GM18868 (cell line): ENCODE measurements around the gene RTL5.

ENCODE experiments used
- ATAC-seq: cut with Tn5 transposase; IDR thresholded peaks from one replicate; pipeline ENCODE4 v1.9.1; 2021; ENCODE audit warnings: mild to moderate bottlenecking, moderate library complexity; ENCODE audit not compliant: unreplicated experiment

RTL5 gene

DNA sequence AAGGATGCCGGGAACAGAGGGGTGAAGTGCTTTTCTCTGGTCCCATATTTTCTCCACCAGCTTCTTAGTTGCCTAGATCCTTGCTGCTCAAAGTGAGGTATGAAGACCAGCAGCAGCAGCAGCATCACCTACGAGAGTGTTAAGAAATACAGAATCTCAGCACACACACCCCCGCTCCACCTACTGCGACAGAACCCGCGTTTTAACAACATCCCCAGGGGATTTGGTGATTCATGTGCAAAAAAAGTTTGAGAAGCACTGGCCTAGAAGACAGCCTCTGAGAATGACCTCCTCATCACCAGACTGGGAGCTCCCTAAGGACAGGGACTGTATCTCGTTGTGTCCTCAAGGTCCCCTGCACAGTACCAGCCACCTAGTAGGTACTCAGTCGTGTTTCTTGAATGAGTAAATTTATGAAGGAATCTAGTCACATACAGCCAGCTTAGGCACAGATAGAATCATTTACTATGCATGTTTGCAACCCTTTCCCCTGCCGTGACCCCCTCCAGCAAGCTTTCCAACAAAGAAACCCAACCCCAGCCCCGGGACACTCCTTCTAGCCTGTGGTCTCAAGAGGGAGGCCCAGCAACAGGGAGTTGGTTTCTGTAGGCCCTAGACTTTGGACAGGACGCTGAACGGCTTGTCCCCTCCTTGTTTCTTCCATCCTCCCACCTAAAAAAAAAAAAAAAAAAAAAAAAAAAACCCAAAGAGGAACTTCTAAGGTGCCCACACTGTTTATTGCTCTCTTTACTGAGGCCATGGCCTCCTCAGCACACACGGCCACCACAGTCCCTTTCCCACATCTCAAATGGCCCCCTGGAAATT, 21.5 kb downstream of the RTL5 start:
- no peak for ATAC-seq

DNA sequence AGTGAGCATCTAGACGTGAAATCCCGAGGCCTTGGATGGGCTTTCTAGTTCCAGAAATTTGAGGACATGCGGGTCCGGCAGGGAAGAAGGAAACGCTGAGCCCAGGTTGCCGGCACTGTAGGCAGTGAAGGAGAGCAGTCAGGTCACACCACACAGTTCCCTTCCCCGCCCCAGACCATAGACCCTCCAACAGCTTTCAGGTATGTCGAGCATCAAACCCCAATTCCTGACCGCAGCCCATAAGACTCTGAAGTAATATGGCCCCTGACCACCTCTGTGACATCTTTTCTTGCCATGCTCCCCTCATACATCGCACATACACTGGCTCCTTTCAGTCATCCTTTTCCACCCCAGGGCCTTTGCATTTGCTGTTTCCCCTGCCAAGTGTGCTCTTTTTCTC, 23.0 kb downstream of the RTL5 start:
- no peak for ATAC-seq

DNA sequence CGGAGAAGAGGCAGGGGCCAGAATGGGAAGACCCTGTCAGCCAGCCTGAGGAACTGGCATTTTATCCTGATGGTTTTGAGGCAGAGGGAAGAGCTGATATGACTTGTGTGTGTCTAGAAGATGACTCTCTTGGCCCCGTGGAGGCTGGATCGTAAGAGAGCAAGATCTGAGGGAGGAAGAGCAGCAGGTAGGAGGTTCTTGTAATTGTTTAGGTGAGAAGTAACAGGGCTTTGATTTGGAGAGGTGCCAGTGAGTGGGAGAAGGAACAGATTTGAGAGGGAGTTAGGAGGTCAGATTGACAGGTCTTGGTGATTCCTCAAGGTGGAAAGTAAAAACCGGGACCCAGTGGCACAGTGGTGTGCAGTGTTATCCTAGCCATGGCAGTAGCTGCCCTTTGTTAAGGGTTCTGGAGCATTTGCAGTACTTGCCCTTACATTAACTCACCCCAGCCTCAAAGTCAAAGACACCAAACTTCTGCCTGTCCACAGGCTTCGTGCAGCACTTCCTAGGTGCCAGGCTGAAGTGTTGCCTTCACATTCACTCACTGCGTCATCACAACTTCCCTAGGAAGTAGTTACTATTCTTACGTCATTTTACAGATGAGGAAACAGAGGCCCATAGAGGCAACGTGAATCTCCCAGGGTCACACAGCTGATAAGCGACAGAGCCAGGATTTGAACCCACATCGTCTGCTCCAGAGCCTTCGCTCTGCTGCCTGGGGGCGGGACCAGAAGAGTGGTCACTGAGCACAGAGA, 23.7 kb downstream of the RTL5 start:
- ATAC-seq = no peak

DNA sequence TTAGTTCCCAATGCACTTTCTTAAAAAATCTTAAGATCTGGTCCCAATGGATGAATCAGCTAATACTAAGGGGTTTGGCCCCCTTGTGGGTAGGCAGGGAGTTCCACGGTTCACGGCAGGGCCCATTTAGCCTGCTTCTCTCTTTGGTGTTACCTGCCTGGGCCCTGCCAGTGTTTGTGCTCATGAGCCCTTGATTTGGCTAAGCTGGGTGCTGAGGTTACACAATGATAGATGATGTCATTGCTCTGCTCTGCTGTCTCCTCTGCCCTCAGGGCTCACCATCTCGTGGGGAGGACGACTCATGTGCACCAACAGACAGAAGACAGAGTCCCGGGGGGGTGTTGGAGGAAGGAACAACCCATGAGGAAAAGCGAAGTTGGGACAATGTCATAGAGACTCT, 24.4 kb downstream of the RTL5 start:
- no peak for ATAC-seq

DNA sequence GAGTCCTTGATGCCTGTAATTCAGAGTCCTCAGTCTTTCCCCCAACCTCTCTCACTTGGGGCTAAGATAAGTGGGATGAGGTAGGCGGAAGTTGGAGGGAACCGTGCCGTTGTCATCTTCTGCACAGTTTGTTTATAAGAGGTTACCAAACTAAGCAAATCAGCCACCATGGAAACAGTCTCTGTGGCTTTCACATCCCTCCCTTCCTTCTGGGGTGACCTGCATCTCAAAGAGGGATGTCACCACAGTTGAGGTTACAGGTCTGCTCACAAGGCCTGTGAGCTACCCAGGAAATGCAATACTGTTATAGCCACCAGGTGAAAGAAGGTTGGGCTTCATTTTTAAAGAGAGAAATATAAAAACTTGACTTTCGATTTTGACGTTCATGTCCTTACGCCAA, 26.3 kb downstream of the RTL5 start:
- ATAC-seq = peak; percentile 52

DNA sequence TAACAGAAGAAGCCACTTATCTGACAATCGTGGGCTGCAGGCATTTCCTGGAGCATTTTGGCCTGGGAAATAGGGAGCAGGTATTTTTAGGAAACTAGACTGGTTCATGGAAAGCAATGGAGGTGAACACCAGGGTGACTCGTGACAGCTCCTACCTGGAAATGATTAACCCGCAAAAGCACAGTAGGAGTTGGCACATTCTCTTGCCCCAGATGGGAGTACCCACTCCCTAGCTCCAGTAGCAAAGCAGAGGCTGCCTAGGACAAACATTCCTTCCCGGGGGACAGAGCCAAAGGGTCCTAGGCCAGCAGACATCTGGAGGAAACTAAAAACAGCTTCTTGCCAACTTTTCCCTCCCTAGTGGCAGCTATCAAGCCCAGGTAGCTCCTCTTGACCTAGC, 29.0 kb downstream of the RTL5 start:
- ATAC-seq = no peak

DNA sequence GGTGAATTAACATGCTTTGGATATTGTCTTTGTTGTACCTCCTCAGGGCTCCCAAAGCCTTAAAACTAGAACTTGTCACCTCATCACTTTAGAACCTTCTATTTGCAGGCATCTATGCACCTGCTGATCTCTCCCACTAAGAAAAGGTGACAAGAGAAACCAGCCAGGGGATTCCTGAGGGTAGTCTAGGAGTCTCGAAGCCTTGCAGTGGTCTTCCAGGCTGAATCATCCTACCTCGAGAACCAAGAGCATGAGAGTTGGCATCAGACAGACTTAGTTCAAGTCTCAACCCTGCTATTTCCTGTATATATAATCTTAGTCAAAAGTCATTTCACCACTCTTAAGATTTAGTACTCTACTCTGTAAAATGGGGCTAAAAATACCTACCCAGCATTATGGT, 29.6 kb downstream of the RTL5 start:
- no peak for ATAC-seq

DNA sequence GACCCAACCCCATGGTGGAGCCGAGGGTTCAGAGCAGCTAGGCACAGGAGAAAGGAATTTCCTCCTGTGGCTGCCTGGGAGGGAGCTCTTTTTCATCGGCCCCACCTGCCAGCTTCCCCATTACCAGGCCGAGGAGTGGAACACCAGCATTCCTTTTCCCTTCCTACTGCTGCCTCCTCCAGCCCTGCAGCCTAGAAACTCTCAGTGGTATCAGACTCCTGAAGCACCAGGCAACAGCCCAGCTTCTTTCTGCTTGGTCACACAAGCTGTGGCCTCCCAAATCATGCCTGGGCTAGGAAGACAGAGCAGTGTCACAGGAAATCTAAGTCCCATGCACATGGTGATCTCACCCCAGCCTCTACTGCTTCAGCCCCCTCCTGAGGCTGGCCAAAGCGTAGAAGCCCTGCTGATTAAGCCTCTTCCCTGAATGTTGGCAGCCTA, 30.1 kb downstream of the RTL5 start:
- no peak for ATAC-seq

DNA sequence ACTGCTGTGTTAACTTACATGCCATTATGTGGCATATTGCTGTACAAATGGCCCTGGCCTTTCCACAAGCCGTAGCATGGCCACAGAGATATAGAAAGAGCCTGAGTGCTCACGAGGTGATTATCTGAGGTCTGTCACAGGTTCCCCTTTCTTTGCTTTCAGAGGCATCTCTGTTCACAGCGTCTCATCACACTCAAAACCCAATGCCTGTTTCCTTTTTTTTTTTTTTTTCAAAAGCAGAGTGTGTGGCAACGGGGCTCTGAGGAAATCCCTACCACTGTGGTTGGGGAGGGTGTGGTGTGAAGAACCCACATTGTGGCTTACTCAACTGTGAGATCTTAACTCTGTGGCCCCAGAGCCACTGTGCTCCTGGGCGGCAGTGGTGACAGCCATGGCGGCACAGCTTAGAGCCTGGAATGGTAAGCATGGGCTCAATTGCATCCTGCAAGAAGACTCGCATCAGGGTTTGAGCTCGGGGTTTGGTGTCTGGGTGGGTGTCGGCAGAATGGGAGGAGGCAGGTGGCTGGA, 30.8 kb downstream of the RTL5 start:
- peak; percentile 78 for ATAC-seq

DNA sequence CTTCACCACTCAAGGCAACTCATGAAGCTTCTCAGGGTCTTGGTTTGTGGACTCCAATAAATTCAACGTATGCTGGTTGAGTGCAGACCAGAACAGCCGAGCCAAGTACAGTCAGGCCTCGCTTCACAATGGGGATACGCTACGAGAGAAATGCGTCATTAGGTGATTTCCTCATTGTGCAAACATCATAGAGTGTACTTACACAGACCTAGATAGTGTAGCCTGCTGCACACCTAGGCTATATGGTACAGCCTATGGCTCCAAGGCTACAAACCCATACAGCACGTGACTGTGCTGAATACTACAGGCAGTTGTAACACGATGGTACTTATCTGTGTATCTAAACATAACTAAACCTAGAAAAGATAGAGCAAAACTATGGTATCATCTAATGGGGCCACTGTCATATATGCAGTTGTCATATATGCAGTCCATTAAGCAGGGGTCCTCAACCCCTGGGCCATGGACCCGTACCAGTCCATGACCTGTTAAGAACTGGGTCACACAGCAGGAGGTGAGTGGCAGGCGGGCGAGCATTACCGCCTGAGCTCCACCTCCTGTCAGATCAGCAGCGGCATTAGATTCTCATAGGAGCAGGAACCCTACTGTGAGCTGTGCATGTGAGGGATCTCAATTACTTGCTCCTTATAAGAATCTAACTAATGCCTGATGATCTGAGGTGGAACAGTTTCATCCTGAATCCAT, 31.5 kb downstream of the RTL5 start:
- ATAC-seq = peak; percentile 50

DNA sequence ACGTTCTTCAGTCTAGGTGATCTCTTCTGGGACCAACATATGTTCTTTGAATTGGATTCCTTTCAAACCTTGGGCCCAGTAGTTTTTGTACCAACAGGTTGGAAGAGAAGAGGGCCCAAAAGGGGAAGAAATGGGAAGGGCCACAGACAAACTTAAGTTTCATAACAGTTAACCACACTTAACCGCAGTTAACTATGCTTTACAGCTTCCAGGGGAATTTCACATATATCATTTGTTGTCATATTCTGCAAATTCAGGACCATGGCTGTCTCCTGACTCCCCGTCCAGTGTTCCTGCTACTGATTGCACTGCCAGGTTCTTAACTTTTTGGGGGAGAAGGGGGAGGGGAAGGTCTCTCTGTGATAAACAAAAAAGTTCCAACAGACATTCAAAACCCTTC, 34.6 kb downstream of the RTL5 start:
- ATAC-seq = no peak

DNA sequence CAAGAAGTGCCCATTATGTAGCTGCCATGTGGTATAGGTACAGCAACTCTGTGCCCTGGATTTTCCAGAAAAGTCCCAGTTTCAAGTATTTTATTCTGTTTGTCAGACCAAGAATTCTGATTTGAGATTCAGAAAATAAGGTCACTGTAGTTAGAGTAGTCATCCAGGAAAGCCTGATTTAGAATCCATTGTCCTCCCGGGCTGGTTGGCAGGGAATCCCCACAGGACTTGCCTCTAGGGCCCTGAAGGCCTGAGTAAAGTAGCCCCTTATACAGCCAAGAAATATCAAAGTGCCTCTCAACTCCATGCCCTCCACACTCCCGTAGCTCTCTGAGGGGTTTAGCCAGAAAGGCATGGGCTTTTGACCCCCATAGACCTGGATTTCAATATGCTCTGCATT, 36.3 kb downstream of the RTL5 start:
- no peak for ATAC-seq

DNA sequence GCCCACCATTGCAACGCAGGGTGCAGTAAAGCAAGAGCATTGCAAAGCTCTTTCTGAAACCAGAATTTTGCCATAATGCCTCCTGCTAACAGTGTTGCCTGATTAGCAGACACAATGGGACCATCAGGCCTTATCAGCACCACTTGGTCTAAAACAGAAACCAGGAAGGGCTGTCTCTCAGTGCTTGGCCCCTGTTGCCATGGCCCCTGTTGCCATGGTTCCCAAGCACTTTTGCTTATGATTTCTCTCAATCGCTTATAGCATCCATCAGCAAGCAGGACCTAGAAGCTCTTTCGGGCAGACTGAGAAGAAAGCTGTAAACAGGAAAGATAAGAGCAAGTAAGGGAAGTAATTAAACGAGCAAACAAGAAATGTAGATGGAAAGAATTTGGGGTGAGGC, 36.8 kb downstream of the RTL5 start:
- peak; percentile 98 for ATAC-seq

DNA sequence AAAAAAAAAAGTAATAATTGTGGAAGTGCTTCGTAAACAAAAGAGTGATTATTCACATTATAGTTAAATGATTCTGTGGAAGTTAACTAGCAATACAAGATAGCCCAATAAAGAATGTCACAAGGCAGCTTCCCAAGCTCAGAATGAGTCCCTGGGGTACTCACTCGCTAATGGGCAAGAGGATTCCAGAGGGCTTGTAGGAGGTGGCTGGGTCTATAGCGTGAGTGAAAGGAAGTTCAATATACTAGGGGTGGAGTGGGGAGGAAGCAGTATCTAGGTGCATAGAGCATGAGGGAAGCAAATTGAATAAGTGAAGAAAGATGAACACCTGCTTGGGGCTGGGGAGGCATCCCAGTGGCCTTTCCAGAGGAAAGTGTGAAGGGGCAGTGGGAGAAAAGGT, 42.5 kb downstream of the RTL5 start:
- no peak for ATAC-seq

DNA sequence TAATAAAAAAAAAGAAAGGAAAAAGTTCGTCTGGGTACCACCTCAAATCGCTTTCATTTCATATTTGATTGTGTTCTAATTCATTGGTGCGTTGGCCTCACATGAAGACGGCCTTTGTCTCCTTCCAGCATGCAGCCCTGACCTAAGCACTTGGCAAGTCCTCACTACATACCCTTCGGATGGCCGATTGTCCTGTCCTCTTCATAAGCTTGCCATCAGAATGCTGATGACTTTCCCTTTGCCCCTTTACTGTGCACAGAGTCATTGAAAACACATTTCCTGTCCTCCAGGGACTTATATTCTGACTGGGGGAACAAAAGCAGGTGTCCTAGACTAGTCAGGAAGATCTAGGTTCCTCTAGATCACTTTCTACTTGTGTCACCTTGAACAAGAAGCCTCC, 43.0 kb downstream of the RTL5 start:
- ATAC-seq = no peak

DNA sequence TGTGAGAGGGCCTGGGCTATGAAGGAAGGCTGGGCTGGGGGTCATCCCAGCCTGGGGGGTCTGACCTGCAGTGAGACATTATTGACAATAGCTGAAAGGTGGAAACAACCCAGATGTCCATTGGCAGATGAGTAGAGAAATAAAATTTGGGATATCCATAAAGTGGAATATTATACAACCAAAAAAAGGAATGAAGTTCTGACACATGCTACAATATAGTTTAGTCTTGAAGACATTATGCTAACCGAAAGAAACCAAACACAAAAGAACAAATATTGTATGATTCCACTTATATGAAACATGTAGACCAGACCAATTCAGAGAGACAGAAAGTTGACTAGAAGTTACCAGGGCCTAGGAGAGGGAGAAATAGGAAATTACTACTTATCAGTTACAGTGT, 44.7 kb downstream of the RTL5 start:
- no peak for ATAC-seq

DNA sequence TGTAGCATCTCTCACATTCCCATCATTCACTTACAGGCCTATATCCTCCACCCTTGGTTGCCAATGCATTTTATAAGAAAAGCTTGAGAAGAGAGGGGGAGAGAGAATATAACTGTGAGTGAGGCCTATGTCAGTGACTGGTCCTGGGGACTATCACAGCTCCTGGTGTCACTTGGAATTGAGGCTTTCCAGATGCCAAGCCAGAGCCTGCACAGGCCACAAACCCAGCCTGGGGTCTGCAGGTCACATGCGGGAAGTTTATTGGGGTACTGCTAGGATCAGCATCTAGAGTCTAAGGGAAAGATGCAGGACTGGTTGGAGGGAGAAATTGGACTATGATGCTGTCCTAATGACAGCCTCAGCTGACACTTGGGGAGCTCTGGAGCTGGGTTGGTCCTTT, 47.6 kb downstream of the RTL5 start:
- no peak for ATAC-seq

DNA sequence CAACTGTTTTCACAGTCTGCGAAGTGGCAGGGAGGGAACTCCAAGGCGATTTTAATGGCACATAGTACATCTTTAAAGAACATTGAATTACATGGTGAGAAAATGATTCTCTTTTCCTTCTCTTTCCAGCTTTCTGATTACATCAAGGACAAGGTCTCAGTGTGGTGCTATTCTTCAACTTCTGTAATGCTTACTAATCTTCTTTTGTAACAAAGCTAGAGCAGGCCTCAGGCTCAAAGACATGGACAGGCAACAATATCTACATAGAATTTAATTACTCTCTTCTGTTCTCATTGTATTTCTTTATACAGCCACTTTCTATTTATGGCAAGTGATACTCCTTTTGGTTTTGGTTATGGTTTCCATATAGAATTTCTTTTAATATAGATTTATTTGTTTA, 48.4 kb downstream of the RTL5 start:
- no peak for ATAC-seq

DNA sequence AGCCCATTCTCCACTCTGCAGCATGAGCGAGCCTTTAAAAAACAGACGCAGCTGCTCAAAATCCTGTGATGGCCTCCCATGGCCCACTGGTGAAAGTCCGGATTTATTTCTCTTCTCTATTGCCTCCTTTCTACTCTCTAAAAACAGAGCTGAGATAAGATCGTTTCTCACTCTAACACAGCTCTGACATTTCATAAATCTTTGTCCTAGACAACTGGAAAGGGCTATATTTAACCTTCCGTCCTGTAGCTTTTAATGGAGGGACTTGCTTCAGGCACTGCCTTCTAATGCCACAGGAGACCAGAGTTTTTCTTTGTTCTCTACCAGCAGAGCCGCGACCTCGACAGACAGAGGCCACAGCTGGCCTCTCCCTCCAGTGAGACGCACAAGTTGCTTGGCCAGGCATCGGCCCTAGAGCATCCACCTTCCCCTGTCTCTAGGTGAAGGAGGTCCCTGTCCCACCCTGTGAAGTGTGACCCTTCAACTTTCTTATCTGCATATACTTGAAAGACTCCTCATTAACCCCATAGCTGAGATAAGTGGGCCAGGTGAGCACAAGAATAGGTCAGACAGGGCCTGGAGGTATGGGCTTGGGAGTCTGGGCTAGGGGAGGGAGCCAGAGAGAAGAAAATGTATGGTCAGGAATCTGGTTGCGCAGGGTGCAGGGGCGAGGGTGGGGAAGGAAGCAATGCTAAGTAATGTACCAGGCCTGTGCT, 50.0 kb downstream of the RTL5 start:
- ATAC-seq = no peak

DNA sequence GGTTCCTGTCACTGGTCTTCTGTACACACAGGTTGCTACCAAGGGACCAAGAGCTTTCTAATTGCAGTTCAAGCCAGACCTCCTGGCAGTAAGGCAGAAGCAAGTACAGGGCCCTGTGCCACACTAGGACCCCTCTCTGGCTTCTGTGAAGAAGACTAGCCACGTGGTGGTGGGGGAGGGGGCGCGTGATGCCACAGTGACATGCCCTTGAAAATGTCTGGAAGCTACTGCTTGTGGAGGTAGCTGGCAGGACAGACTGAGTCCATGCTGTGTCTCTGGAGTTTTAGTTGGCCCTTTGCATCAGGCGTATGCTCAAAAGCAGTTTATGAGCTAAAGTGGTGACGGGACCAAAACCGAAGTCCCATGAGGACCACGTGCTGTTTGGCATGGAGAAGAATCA, 50.9 kb downstream of the RTL5 start:
- ATAC-seq = no peak

DNA sequence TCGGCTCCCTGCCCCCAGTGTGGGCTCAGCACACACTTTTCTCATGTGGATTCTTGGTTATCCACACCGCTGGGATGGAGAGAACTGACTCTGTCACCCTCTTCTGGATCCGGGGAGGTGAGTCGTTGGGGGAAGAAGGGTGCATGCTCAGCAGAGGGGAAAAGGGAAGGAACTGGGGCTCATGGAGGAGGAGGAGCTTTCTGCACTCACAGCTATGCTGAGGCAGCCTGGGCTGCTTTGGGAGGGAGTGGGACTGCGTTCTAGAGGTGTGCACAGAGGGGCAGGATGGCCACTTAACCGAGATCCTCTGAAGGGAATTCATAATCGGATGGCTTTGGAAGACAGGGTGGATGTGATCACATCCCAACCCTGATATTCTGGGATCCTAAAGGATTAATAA, 51.6 kb downstream of the RTL5 start:
- ATAC-seq = no peak
